ENCODE measurements around the gene GRID2.
A peak's percentile ranks its signal among the peaks of the same experiment; 100 is the strongest.

- TF ChIP-seq CREB1 (IDR thresholded peaks at IDR 0.05) = peak; percentile 32; the same call in 1 of the 2 replicates
- no peak for TF ChIP-seq CREB1 (CRISPR knock-in tag; IDR thresholded peaks at IDR 0.05)
- no peak for TF ChIP-seq POLR2A (IDR thresholded peaks at IDR 0.05; ENCODE audit: insufficient read depth in 1 of 2, low read depth in 2 of 2, low read length in 2 of 2)
- no peak for TF ChIP-seq ZNF10 (CRISPR knock-in tag; IDR thresholded peaks at IDR 0.05; ENCODE audit: borderline replicate concordance, low read depth)
- TF ChIP-seq ARNTL (CRISPR knock-in tag; IDR thresholded peaks at IDR 0.05) = no peak
Measured at GRCh38 chr4:92634882-92635281, 331.1 kb downstream of the GRID2 start.

Data from HepG2 (cell line).